Fibroblast of villous mesenchyme (primary cell): Measurements from ENCODE around the gene CHD1L. TPM values are rescaled to one million over a fixed set of nuclear protein-coding genes. Genes with fewer than 3 reads are reported as not detected.
"Not testable (repeated sequence)": the region's sequence is repeated elsewhere in the genome, so short reads cannot be mapped to it uniquely, and the experiment has no call there.

Experiments used
- DNase-seq: peaks from one replicate; pipeline ENCODE4 v3.0.0-alpha.2; 2010; ENCODE audit warnings: low read depth
- H3K4me3 ChIP-seq: 2 replicates; pipeline ENCODE4 v1.5.1; 2011; ENCODE audit warnings: low read depth, mild to moderate bottlenecking, low read length
- total RNA-seq: library from RNA; depleted of rRNA; stranded (reverse); fragments of >200 nt; gene quantifications from 2 replicates; pipeline ENCODE4 v1.2.3, GENCODE V29; 2012
- TF ChIP-seq, protein P1 (sequence below): IDR thresholded peaks from 2 replicates; pipeline ENCODE4 v1.5.1; 2012; ENCODE audit warnings: low read depth, mild to moderate bottlenecking, low read length; ENCODE audit not compliant: insufficient read depth

Gene CHD1L
- total RNA-seq, 1 donor, result 37.6 TPM

DNA sequence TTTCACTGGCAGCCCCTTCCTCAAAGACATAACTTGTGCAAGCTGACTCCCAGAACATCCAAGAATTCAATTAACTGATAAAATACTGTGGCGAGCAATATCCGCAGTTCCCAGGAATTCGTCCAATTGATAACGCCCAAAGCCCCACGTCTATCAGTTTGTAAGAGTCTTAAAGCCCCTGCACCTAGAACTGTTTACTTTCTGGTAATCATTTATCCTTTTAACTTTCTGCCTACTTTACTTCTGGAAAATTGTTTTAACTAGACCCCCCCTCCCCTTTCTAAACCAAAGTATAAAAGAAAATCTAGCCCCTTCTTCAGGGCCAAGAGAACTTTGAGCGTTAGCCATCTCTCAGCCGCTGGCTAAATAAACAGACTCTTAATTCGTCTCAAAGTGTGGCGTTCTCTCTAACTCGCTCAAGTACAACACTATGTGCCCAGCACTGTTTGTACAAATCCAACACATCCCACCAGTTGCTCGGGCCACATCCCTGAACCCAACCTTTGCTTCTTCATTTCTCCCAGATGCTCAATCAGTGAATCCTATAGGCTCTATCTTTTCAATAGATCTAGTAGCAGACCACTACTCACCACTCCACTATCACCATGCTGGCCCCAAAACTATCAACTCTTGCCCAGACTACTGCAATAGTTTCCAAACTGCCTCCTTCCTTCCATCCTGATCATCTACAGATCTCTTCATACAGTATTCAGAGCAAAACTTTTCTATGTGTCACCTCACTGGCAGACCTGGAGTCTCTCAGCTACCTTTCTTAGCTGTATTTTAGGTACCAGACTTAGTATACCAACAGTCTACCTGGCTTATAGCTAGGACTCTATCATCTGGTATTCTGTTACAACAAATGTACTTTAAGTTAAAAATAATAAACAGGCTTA is 3.3 kb upstream of the CHD1L start:
- TF ChIP-seq, protein P1, sequence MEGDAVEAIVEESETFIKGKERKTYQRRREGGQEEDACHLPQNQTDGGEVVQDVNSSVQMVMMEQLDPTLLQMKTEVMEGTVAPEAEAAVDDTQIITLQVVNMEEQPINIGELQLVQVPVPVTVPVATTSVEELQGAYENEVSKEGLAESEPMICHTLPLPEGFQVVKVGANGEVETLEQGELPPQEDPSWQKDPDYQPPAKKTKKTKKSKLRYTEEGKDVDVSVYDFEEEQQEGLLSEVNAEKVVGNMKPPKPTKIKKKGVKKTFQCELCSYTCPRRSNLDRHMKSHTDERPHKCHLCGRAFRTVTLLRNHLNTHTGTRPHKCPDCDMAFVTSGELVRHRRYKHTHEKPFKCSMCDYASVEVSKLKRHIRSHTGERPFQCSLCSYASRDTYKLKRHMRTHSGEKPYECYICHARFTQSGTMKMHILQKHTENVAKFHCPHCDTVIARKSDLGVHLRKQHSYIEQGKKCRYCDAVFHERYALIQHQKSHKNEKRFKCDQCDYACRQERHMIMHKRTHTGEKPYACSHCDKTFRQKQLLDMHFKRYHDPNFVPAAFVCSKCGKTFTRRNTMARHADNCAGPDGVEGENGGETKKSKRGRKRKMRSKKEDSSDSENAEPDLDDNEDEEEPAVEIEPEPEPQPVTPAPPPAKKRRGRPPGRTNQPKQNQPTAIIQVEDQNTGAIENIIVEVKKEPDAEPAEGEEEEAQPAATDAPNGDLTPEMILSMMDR, result no peak
- no peak for DNase-seq
- no peak overlapping the region for H3K4me3 ChIP-seq

DNA sequence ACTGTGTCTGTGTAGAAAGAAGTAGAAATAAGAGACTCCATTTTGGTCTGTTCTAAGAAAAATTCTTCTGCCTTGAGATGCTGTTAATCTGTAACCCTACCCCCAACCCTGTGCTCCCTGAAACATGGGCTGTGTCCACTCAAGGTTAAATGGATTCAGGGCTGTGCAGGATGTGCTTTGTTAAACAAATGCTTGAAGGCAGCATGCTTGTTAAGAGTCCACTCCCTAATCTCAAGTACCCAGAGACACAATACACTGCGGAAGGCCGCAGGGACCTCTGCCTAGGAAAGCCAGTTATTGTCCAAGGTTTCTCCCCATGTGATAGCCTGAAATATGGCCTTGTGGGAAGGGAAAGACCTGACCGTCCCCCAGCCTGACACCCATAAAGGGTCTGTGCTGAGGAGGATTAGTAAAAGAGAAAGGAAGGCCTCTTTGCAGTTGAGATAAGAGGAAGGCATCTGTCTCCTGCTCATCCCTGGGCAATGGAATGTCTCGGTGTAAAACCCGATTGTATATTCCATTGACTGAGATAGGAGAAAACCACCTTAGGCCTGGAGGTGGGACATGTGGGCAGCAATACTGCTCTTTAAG is 2.3 kb upstream of the CHD1L start:
- not testable (repeated sequence) for DNase-seq, H3K4me3 ChIP-seq

DNA sequence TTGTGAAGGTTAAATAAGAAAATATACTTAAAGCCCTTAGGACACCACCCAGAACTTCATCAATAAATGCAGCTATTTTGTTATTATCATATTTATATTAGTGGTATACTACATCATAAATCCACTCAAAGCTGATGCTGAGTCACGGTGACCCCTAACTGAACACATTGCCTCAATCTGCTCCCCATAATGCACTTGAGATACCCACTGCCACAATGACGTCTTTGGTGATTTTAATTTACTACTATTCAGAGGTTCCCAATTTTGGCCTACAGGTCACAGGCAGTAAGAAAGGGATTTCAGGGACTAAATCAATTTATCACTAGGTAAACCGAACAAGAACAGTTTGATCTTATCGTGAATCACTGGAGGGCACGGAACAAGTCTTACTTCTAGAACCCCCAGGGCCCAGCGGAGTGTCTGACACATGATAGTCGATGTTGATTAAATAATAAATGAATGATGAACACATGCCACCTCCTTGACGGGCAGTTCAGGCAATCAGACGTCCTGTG is 493 bp upstream of the CHD1L start:
- TF ChIP-seq, protein P1, result no peak

DNA sequence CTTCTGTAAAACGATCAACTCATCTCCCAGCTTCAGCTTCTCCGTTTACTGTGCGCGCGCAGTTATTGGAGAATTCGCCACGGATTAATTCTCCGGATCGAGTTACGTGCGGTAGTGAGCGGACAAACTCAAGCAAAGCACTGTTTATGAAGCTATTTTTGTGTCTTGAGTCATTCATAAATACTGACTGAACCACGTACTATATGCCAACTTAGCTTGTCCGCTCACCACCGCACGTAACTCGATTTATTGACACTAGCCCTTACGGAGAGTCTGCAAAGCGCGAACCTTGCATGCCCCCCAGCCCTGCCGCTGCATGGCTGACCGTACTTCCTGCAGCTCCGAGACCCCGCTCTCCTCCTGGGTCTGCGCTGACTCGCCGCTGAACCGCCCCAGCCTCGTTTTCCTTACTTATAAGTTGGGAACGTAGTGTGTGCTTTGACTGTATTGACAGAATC is 773 bp downstream of the CHD1L start:
- no peak for DNase-seq

More for the DNA sequence above, 493 bp upstream of the CHD1L start:
- peak overlapping the region; percentile 85 for H3K4me3 ChIP-seq
- DNase-seq, result no peak

DNA sequence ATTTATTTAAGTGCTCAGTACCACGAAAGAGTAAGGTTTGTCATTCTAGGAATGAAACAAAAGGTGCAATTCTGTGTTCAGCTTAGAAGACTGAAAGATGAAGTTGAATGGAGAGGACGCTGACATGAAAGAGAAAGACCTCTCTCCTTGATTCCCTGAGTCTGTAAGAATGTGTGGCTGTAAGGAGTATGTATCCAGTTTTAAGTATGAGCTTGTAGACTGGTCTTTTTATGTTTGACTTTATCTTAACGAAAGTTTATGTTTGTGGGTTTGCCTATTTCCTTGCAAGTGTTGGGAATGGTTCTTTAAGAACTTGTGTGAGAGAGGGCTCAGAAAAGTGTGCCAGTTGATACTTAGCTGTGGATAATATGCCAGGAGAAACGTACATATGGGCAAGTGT is 1.4 kb downstream of the CHD1L start:
- TF ChIP-seq, protein P1, result no peak
- peak overlapping the region; percentile 85 for H3K4me3 ChIP-seq
- DNase-seq, result peak; percentile 63

More for the DNA sequence above, 773 bp downstream of the CHD1L start:
- peak overlapping the region; percentile 85 for H3K4me3 ChIP-seq
- TF ChIP-seq, protein P1, result no peak

DNA sequence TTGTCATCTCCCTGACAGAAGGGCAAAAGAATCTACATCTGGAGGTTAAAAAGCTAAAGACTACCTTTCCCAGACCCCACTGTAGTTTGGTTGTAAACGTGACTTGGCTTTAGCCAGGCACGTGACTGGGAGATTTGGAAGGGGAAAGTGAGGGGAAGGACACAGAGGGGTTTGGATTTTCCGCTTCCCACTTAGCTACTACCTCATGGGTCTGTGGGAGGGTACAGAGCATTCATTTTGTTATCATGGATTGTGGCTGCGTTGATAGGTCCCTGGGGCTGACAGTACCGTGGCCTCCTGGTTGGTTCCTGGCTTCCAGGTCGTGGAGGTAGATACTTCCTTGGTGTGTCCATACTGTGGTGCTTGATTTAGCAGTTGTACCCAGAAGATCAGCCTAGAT is 2.6 kb downstream of the CHD1L start:
- TF ChIP-seq, protein P1, result no peak
- H3K4me3 ChIP-seq, result no peak overlapping the region
- no peak for DNase-seq

DNA sequence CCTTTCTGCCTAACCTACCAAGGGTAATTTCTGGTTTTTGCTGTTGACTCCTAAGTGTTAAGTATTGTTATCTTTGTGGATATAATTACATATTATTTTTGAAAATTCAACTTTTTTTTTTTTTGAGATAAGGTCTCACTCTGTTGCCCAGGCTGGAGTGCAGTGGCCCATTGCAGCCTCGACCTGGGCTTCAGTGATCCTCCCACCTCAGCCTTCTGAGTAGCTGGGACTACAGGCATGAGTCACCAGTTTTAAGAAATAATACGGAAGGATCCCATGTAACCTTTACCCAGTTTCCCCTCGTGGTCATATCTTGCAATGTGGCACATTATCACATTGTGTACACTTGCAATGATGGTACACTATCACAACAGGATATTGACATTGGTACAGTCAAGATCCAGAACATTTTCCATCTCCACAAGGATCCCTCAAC is 3.1 kb downstream of the CHD1L start:
- TF ChIP-seq, protein P1, result no peak
- no peak overlapping the region for H3K4me3 ChIP-seq
- DNase-seq, result no peak
